ENCODE measurements around the gene CATSPER1.
"Not testable (repeated sequence)": the region's sequence is repeated elsewhere in the genome, so short reads cannot be mapped to it uniquely, and the experiment has no call there.

CATSPER1 gene

DNA sequence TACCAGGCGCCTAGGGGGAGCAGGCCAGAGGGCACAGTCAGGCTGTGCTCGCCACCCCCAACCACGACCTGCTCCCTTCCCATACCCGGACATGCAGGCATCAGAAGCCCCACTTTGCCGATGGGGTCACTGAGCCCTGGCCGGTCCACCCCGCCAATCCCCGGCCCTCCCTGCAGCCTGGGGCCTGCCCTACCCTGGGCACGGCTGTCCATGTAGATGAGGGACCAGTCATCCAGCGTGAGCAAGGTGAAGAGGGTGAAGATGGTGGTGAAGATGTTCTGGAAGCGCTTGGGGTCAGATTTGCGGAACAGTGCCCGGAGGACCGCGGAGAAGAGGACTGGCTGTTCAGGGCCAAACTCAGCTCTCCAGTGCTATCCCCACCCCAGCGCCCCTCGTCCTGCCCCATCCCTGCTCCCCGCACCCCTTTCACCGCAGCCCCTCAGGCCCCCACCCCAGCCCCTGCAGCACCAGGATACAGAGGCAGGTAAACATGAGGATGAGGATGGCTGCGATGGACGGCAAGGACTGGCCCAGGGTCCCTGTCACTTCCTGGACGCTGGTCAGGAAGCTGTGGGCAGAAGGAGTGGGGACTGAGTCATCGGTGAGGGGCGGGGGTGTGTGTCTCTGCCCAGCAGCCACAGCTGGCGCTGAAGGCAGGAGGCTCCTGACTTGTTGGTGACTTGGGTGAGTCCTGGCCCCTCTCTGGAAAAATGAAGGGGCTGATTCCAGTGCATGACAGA is 5.5 kb downstream of the CATSPER1 start:
- no peak for DNase-seq (ENCODE audit: low spot score)

GRCh38 chr11:66020212-66020611 is 6.1 kb downstream of the CATSPER1 start:
- no peak for DNase-seq (ENCODE audit: low spot score)

GRCh38 chr11:66017321-66017720 is 9.0 kb downstream of the CATSPER1 start:
- no peak for DNase-seq (ENCODE audit: low spot score)

- DNase-seq (ENCODE audit: low spot score), result no peak
Observed at GRCh38 chr11:66016793-66017177, 9.5 kb downstream of the CATSPER1 start.

GRCh38 chr11:66015936-66016792 is 10.1 kb downstream of the CATSPER1 start:
- no peak for DNase-seq (ENCODE audit: low spot score)

DNA sequence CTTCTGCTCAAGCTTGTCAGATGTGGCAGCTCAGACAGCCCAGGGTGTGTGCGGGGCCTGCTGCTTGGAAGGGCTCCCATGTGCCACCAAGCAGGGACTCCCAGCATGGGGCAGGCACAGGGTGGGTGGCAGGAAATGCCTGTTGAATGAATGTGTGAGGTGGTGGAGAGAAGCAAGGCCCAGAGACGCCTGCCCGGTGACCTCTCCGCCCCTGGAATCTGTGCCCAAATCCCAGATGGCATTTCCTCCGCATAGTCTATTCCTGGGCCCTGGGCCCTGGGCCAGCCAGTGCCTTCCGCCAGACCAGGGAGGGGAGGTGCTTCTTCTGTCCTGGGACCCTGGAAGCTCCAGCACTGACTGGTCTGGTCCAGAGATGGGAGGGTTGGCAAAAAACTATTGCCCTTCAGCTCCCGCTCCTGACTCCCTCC is 10.8 kb downstream of the CATSPER1 start:
- no peak for DNase-seq (ENCODE audit: low spot score)

- no peak for DNase-seq (ENCODE audit: low spot score)
Observed at GRCh38 chr11:66014804-66015453, 11.3 kb downstream of the CATSPER1 start.

- DNase-seq (ENCODE audit: low spot score), result no peak
Observed at GRCh38 chr11:66013762-66014100, 12.5 kb downstream of the CATSPER1 start.

DNA sequence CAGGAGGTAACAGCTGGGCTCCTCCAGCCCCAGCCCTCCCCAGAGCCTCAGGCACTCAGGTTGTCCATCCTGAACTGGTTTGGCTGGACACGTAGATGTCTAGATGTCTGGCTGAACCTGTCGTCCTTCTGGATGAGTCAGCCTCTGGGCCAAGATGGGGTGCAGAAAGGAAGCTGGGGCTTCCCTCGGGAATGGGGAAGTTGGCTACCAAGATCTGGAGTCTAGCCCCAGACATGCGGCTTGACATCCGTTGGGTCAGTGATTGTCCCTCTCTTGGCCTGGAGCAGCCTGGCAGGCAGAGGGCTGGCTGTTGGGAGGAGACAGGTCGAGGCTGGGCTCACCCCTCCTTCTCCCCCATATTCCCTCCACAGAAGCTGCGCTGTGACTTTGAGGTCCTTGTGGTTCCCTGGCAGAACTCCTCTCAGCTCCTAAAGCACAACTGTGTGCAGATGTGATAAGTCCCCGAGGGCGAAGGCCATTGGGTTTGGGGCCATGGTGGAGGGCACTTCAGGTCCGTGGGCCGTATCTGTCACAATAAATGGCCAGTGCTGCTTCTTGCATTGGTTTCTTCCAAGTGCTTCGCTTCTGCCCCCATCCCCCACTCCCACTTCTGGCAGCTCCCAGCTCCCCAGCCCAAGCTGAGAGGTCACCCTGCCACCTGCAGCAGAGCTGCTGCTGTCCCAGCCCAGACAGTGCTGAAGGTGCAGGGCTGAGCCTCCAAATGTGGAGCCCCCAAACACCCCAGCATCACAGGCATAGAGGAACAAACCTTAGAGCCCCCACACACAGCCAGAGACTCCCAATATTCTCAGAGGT is 13.1 kb downstream of the CATSPER1 start:
- peak; percentile 16 for DNase-seq (ENCODE audit: low spot score)

GRCh38 chr11:66012371-66012945 is 13.8 kb downstream of the CATSPER1 start:
- DNase-seq (ENCODE audit: low spot score), result no peak

- DNase-seq (ENCODE audit: low spot score), result no peak
Observed at GRCh38 chr11:66011785-66012303, 14.4 kb downstream of the CATSPER1 start, which contains the start of gene CST6. CST6 (plus strand) TSS chr11:66012008; CDS start chr11:66012045, 37 bp downstream.

- no peak for DNase-seq (ENCODE audit: low spot score)
Observed at GRCh38 chr11:66011239-66011784, 15.0 kb downstream of the CATSPER1 start.

DNA sequence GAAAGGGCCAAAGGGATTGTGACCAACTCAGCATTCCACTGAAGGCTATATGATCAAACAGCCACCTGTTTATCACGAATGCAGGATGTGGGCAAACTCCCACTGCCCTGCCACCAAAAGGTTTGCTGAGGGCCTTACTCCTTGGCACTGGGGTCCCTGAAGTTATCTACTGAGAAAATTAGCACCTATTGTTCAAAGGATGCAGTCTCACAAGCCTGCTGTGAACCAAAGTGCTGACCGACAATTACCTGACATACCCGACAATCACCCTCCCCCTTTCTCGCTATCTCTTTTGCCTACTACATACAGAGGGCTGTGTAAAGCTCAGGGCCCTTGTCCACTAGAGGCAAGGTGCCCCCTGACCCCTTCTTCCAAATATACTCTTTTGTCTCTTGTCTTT is 16.2 kb downstream of the CATSPER1 start:
- DNase-seq (ENCODE audit: low spot score), result not testable (repeated sequence)

DNA sequence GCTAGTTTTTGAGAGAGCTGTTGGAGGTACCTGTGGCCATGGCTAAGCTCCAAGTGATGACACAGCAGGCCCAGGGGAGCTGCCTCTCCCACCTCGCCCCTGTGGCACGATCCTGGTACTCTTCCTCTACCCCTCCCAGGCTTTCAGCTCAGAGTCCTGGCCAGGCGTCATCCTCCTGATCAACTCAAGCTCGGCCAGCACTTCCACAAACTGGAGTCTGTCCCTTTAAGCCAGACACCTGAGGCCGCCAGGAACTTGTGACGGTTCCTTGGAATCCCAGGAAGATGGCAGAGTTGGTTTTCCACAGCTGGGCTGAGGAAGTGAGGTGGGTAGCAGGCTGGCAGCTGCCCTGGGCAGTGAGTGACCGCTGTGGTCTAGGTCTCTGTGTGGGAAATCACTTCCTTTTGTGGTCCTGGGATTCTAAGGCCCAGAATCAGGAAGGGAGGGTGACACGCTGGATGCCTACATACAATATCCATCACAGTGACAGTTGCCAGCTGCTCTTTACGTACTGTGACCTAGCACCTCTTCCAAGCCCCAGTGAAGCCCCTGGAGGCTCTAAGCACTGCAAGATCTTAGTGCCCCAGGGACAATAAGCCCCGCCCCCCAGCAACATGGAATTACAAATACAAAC is 17.7 kb downstream of the CATSPER1 start:
- no peak for DNase-seq (ENCODE audit: low spot score)

- DNase-seq (ENCODE audit: low spot score), result no peak
Observed at GRCh38 chr11:66008095-66008467, 18.2 kb downstream of the CATSPER1 start.

DNA sequence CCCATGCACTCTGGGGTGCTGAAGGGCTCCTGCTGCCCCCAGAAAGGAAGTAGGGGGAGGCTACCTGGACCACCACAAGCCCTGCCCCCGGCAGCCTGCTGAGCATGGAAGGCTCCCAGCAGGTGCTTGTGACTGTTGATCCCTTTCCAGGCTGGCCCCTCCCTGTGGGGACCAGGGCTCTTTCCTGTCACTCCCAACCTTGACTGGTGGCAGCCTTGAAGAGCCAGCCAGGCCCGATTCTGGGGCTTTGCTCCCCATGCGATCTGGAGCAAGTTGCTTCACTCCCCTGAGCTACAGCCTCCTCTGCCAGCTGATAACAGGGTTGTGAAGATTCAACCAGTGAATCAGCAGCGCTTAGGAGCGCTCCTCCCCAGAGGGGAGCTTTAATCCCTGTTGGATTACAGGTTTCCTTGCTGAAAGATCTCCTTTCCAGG is 19.1 kb downstream of the CATSPER1 start:
- no peak for DNase-seq (ENCODE audit: low spot score)

- DNase-seq (ENCODE audit: low spot score), result no peak
Observed at GRCh38 chr11:66006891-66007176, 19.4 kb downstream of the CATSPER1 start.

DNA sequence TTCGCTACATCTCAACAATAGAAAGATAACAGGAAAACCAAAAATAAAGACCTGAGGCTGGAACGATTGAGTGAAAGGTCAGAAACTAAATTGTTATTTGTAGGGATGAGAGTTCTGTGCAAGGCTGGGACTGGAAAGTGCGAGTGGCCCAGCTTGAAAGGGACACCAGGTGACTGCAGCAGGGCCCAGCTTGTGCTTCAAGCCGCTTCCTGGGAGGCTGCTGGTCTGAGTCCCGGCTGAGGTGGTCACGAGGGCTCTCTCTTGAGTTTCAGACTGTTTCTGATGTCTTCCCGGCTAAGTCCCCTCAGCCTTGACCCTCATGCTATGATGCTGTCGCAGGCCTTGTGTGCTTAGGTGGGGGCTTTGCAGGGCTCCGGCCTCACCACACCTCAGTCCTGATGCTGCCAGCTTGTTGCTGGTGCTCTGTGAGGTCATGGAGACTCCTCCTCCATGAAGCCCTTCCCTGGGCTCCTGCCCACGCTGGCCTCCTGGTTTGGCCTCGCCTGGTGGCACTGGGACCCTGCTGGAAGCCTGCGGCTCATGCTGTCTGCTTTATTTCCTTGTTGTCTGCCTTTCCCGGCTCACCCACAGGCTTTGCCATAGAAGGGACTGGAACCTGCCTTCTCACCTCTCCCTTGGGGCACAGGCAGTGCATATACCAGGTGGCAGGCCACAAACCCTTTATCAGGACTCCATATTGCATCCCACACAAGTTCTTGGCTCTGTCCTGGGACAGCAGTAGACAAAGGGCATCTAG is 20.0 kb downstream of the CATSPER1 start:
- no peak for DNase-seq (ENCODE audit: low spot score)

GRCh38 chr11:66004186-66004585 is 22.1 kb downstream of the CATSPER1 start:
- no peak for DNase-seq (ENCODE audit: low spot score)

GRCh38 chr11:66003291-66003690 is 23.0 kb downstream of the CATSPER1 start:
- no peak for DNase-seq (ENCODE audit: low spot score)

Measured in Ammon's horn (tissue), 1 donor.